ENCODE results near the gene SPTBN2.
A peak's percentile ranks its signal among the peaks of the same experiment; 100 is the strongest.

SPTBN2 gene

GRCh38 chr11:66728693-66729385 lies at the start of gene SPTBN2:
Gene SPTBN2, minus strand, starts transcription at chr11:66729216. Its CDS starts 7,976 bp downstream, at chr11:66721240.
- no peak for DNase-seq (ENCODE audit: low spot score in 2 of 2)
- Histone ChIP-seq H3K4me1 (peaks cover 21% of the 10 kb centered on the region), H3K36me3 (replicated peaks) (peaks cover 9% of the 10 kb centered on the region), H3K9me3 (no peaks in the 10 kb centered on the region), H3K27me3 (ENCODE audit: low read depth) (no peaks in the 10 kb centered on the region), H3K4me3 (peak within 1 kb of the TSS; percentile 32)
- in situ Hi-C loops (cut with MboI; ENCODE audit: low sequenced_read_pairs) = no loop called here

- Histone ChIP-seq H3K36me3 (replicated peaks) (no peaks in the 10 kb centered on the region; the same call in 1 of the 2 replicates), H3K9me3 (no peaks in the 10 kb centered on the region), H3K4me1 (0 out of 2 replicates have a peak, but pooled peaks cover 3% of the 10 kb centered on the region), H3K4me3 (no peak overlapping the region), H3K27me3 (ENCODE audit: low read depth) (no peaks in the 10 kb centered on the region)
- in situ Hi-C loops (cut with MboI; ENCODE audit: low sequenced_read_pairs) = no loop called here
- no peak for DNase-seq (ENCODE audit: low spot score in 2 of 2)
Measured at GRCh38 chr11:66768818-66769217, 39.8 kb upstream of the SPTBN2 start.

- in situ Hi-C loops (cut with MboI; ENCODE audit: low sequenced_read_pairs) = no loop called here
- no peaks in the 10 kb centered on the region; the same call in 1 of the 2 replicates for H3K36me3 ChIP-seq (replicated peaks)
- H3K27me3 ChIP-seq (ENCODE audit: low read depth) = no peaks in the 10 kb centered on the region
- 0 out of 2 replicates have a peak, but pooled peaks cover 3% of the 10 kb centered on the region for H3K4me1 ChIP-seq
- no peak overlapping the region for H3K4me3 ChIP-seq
- DNase-seq (ENCODE audit: low spot score in 2 of 2) = no peak
- no peaks in the 10 kb centered on the region for H3K9me3 ChIP-seq
Measured at GRCh38 chr11:66768088-66768521, 39.1 kb upstream of the SPTBN2 start.

GRCh38 chr11:66767666-66768065 lies 38.6 kb upstream of the SPTBN2 start:
- no peaks in the 10 kb centered on the region for H3K27me3 ChIP-seq (ENCODE audit: low read depth)
- no peak for DNase-seq (ENCODE audit: low spot score in 2 of 2)

GRCh38 chr11:66766681-66767080 lies 37.7 kb upstream of the SPTBN2 start:
- in situ Hi-C loops (cut with MboI; ENCODE audit: low sequenced_read_pairs) = no loop called here
- no peak for DNase-seq (ENCODE audit: low spot score in 2 of 2)
- Histone ChIP-seq H3K4me1 (0 out of 2 replicates have a peak, but pooled peaks cover 3% of the 10 kb centered on the region), H3K4me3 (no peak overlapping the region), H3K9me3 (no peaks in the 10 kb centered on the region), H3K36me3 (replicated peaks) (no peaks in the 10 kb centered on the region; the same call in none of the 2 replicates), H3K27me3 (ENCODE audit: low read depth) (no peaks in the 10 kb centered on the region)

More at GRCh38 chr11:66767666-66768065, 38.6 kb upstream of the SPTBN2 start:
- 0 out of 2 replicates have a peak, but pooled peaks cover 3% of the 10 kb centered on the region for H3K4me1 ChIP-seq
- in situ Hi-C loops (cut with MboI; ENCODE audit: low sequenced_read_pairs) = no loop called here
- no peak overlapping the region for H3K4me3 ChIP-seq
- no peaks in the 10 kb centered on the region; the same call in none of the 2 replicates for H3K36me3 ChIP-seq (replicated peaks)
- H3K9me3 ChIP-seq = no peaks in the 10 kb centered on the region

- peaks cover 5% of the 10 kb centered on the region for H3K36me3 ChIP-seq (replicated peaks)
- no peak for DNase-seq (ENCODE audit: low spot score in 2 of 2)
- H3K4me3 ChIP-seq = no peak overlapping the region
- no peaks in the 10 kb centered on the region for H3K9me3 ChIP-seq
- in situ Hi-C loops (cut with MboI; ENCODE audit: low sequenced_read_pairs) = no loop called here
- H3K4me1 ChIP-seq = 0 out of 2 replicates have a peak, but pooled peaks cover 3% of the 10 kb centered on the region
- no peaks in the 10 kb centered on the region for H3K27me3 ChIP-seq (ENCODE audit: low read depth)
Measured at GRCh38 chr11:66762088-66762487, 33.1 kb upstream of the SPTBN2 start.

GRCh38 chr11:66752148-66752547 lies 23.1 kb upstream of the SPTBN2 start:
- no peaks in the 10 kb centered on the region for H3K9me3 ChIP-seq

GRCh38 chr11:66749091-66749490 lies 20.1 kb upstream of the SPTBN2 start:
- H3K4me1 ChIP-seq = peaks cover 24% of the 10 kb centered on the region
- no peaks in the 10 kb centered on the region for H3K9me3 ChIP-seq
- no peak for DNase-seq (ENCODE audit: low spot score in 2 of 2)
- in situ Hi-C loops (cut with MboI; ENCODE audit: low sequenced_read_pairs) = no loop called here
- H3K36me3 ChIP-seq (replicated peaks) = no peaks in the 10 kb centered on the region
- H3K27me3 ChIP-seq (ENCODE audit: low read depth) = no peaks in the 10 kb centered on the region
- H3K4me3 ChIP-seq = no peak overlapping the region

More at GRCh38 chr11:66752148-66752547, 23.1 kb upstream of the SPTBN2 start:
- in situ Hi-C loops (cut with MboI; ENCODE audit: low sequenced_read_pairs) = no loop called here
- H3K27me3 ChIP-seq (ENCODE audit: low read depth) = no peaks in the 10 kb centered on the region
- H3K36me3 ChIP-seq (replicated peaks) = no peaks in the 10 kb centered on the region
- DNase-seq (ENCODE audit: low spot score in 2 of 2) = no peak
- H3K4me3 ChIP-seq = no peak overlapping the region
- H3K4me1 ChIP-seq = peaks cover 14% of the 10 kb centered on the region

- Histone ChIP-seq H3K36me3 (replicated peaks) (no peaks in the 10 kb centered on the region), H3K4me3 (no peak overlapping the region), H3K4me1 (peaks cover 28% of the 10 kb centered on the region), H3K27me3 (ENCODE audit: low read depth) (no peaks in the 10 kb centered on the region), H3K9me3 (no peaks in the 10 kb centered on the region)
- in situ Hi-C loops (cut with MboI; ENCODE audit: low sequenced_read_pairs) = no loop called here
- no peak for DNase-seq (ENCODE audit: low spot score in 2 of 2)
Measured at GRCh38 chr11:66747480-66747879, 18.5 kb upstream of the SPTBN2 start.

GRCh38 chr11:66745356-66746235 lies 16.6 kb upstream of the SPTBN2 start:
- no peaks in the 10 kb centered on the region for H3K27me3 ChIP-seq (ENCODE audit: low read depth)
- H3K4me3 ChIP-seq = peak overlapping the region; percentile 87
- H3K9me3 ChIP-seq = no peaks in the 10 kb centered on the region
- DNase-seq (ENCODE audit: low spot score in 2 of 2) = peak in 1 of 2 experiments; percentile 53
- in situ Hi-C loops (cut with MboI; ENCODE audit: low sequenced_read_pairs) = no loop called here
- peaks cover 28% of the 10 kb centered on the region for H3K4me1 ChIP-seq
- no peaks in the 10 kb centered on the region for H3K36me3 ChIP-seq (replicated peaks)

- in situ Hi-C loops (cut with MboI; ENCODE audit: low sequenced_read_pairs) = no loop called here
- H3K9me3 ChIP-seq = no peaks in the 10 kb centered on the region
- peak; percentile 57 to 89 for DNase-seq (ENCODE audit: low spot score in 2 of 2)
- peaks cover 36% of the 10 kb centered on the region for H3K4me1 ChIP-seq
- H3K4me3 ChIP-seq = peak overlapping the region; percentile 87
- H3K27me3 ChIP-seq (ENCODE audit: low read depth) = no peaks in the 10 kb centered on the region
- H3K36me3 ChIP-seq (replicated peaks) = no peaks in the 10 kb centered on the region
Measured at GRCh38 chr11:66744485-66745355, 15.7 kb upstream of the SPTBN2 start.

GRCh38 chr11:66743271-66743968 lies 14.4 kb upstream of the SPTBN2 start:
- in situ Hi-C loops (cut with MboI; ENCODE audit: low sequenced_read_pairs) = no loop called here
- Histone ChIP-seq H3K36me3 (replicated peaks) (no peaks in the 10 kb centered on the region), H3K4me3 (peak overlapping the region; percentile 87), H3K9me3 (no peaks in the 10 kb centered on the region), H3K4me1 (peaks cover 35% of the 10 kb centered on the region), H3K27me3 (ENCODE audit: low read depth) (no peaks in the 10 kb centered on the region)
- no peak for DNase-seq (ENCODE audit: low spot score in 2 of 2)

GRCh38 chr11:66741153-66741552 lies 12.1 kb upstream of the SPTBN2 start:
- Histone ChIP-seq H3K27me3 (ENCODE audit: low read depth) (no peaks in the 10 kb centered on the region), H3K36me3 (replicated peaks) (no peaks in the 10 kb centered on the region), H3K9me3 (no peaks in the 10 kb centered on the region), H3K4me3 (no peak overlapping the region), H3K4me1 (peaks cover 28% of the 10 kb centered on the region)
- no peak for DNase-seq (ENCODE audit: low spot score in 2 of 2)
- in situ Hi-C loops (cut with MboI; ENCODE audit: low sequenced_read_pairs) = no loop called here
